Inflammatory macrophage (primary cell): ENCODE data around the gene TMEM86A.

Experiments used
- DNase-seq, 2 donors: peaks; one replicate each; pipeline ENCODE4 v3.0.0-alpha.2; 2020 to 2022

Gene TMEM86A

DNA sequence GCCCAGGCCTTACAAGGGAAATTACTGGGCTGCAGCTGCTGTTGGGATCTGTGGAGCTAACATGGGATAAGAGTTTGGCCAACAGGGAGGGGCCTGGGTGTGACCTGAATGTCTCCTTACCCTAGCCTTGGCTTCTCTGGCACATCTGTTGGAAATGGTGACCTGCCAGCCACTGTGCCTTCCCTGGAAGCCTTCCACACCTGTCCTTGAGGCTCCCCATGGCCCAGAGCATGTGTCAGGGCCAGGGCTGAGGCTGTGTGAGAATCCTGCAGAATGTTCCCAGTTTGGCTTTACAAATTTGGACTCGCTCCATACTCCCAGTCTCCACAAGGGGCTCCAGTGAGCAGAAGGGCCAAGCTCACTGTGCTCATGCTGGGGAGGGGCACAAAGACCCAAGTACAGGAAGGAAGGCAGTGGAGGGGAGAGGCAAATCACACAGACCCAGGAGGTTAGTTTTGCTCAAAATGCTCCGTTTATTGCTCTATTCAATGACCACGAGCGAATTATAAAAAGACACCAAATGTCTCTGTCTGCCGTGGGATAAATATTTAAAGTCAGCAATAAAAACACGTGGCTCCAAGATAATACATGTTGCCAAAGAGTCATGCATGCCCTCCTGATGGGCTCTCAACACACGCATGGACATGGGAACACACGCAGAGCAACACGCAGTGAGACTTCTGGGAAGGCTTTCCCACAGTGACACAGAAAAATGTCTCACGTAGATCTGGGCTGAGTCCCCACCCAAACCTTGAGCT is 29.1 kb downstream of the TMEM86A start:
- peak in 1 of 2 donors; percentile 21 for DNase-seq

DNA sequence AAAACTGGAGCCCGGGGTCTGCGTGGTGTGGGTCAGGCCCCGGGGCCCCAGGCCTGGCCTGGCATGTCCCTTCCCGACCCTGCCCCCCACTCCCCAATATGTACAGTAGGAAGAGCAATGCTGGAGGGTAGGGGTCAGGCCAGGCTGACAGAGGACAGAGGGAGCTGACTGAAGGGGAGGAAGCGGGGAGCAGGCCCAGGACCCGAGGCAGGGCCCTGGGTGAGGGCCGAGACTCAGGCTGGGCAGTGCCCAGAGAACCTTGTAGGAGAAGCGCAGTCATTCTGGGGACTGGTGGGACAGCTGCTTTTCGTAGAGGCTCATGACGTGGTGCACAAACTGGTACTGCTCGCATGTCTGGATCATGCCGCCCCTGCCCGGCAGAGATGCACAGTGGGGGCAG is 30.1 kb downstream of the TMEM86A start:
- no peak for DNase-seq

DNA sequence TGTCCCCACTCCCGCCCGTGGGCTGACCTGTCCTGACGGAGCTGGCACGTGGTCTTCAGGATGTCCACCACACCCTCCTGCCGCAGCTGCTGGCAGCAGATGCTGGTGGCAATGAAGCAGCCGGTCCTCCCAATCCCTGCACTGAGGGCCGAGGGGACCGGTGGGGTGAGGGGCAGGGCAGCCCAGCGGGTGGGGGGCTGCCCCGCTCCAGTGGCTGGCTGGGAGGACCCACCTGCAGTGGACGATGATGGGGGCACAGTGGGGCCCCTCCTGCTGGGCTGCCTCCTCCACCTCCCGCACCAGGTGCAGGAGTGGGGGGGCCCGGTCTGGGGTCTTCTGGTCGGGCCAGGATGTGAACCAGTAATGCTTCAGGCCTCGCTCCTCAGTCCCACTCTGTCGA is 30.8 kb downstream of the TMEM86A start:
- DNase-seq = no peak

DNA sequence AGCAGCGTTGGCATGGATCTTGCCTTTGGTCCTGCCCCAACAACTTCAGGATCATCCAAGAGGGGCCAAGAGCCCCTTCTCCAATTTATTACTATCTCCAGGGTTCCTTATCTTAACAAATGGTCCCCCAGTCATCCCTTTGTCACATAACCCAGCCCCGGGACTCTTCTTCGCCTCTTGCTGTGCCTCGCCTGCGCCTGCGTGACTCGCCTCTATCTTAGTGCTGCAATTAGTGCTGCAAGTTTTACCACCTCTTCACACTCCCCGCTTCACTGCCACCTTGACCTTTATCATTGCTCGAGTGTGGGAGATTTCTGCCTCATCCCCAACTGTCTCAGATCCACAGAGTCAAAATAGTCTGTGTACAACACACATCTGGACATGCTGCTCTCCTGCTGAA is 31.4 kb downstream of the TMEM86A start:
- DNase-seq = no peak

DNA sequence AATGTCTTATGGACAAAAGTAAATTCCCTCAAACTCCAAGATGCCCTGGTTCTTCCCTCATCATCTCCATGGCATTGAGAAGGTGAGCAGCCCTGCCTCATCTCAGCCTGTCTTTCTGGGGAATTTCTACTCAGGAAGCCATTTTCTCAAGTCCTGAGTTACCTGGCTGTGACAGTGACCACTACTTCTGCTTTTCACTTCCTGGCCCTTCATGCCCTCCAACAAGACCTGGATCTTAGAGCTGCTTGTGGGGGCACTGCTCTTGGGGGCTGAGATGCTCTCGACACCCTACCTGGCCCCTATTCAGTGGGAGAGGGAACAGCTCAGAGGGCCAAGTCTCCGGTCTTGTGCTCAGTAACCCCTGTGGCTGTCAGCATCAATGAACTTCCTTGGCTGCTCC is 32.9 kb downstream of the TMEM86A start:
- DNase-seq = no peak

DNA sequence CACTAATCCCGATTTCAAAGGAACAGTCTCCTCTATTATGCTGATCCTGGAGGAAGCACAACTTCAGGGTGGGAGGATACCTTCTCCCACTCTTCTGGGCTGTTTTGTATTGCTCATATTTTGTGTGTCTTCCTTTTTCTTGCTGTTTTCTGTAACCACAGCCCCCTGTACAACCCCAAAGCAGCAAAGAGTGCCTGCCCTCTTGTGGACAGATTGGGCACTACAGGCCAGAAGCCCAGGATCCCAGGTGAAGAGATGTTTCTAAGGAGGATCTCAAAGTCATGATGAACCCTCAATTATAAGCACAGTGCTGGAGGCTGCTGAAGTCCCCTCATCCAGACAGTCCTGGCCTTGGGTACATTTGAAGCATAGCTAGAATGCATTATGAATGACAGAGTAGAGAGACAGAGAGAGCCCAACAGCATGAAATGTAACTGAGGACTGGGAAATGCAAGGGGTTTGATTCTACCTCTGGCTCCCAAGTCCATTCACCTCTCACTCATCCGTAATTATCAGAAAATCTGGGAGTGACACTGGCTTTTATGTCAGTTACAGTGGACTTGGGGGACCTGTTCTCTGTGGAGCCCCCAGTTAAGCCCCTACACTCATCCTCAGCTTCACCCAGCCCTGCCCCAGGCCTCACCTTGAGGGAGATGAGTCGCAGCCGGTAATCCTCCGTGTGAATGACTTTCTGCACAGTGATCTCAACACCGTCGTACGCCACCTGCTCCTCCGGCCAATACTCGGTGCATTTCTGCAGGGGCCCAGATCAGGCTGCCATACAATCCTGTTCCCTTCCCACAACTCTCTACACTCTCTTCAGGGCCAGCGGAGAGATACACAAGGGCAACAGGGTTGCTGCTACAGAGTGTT is 33.6 kb downstream of the TMEM86A start:
- DNase-seq = peak; percentile 45 to 50

DNA sequence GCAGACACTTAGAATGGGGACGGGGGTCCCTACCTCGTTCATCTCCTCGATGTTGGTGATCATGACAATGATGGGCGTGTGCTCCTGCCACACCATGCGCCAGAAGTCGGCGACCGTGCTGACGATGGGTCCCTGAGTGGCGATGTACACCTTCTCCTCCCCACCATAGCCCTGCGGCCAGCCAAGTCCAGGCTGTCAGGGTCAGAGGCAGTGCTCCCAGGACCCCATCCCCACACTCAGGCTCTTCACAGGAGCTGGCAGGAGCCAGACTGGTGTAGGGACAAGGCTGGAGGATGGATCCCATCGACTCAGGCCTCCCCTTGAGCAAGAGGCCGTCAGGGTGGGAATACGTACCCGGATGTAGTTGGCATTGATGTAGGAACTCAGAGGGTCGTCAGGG is 34.6 kb downstream of the TMEM86A start:
- no peak for DNase-seq

DNA sequence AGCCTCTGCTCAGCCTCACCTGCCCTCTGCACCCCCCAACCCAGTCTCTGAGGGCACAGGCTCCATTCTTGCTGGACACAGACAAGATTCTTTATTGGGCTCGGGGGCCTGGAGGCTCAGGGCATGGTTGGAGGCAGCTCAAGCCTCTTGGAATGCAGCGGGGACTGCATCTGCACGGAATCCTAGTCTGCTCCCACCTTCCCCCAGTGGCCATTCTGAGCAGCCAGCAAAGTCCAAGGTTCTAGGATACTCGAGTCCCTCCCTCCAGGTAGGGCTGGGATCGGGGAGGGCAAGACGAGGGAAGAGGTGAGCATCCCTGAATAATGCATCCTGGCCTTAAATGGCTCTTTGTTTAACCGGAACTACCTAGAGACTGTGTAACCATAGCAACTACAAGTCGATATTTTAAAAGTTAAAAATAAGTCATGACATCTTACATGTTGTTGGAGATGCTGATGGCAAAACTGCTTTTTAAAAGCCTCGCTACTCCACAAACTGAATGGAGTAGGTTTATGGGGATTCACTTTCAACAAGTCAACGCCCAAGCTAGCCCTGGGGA is 38.1 kb downstream of the TMEM86A start:
- DNase-seq = no peak

DNA sequence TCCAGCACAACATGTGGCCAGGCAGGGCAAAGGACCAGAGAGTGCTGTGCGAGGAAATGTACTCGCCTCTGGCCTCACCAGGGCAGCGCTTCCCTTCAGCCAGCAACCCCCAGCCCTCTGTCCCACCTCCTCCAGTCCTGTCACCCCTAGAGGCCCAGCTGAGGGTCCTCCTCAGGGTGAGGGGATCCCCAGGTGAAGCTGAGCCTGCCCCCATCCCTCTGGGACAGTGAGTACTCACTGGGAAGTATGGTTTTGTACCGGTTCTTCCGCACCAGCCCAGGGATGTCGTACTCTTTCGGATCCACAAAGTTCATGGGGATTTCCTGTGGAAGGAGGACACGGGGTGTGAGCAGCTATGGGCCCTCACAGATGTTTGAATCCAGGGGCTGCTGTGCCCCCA is 39.1 kb downstream of the TMEM86A start:
- DNase-seq = no peak

DNA sequence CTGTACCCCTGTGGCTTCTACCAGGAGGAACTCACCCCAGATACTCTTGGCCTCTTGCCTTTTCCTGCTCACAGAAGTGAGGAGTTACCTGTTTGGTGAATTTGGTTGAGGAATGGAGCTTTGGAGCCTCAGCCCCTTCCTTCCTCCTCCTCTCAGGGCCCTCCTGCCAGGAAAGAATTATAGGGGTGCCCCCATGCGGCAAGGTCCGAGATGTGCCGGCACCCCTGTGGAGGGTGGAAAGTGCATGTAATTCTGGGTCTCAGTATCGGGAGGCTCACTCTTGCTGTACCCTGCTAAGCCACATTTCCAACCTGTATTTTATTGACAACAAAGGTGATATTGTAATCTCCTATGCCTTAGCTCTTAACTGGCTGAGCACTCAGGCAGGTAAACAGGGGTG is 41.1 kb downstream of the TMEM86A start:
- DNase-seq = no peak

DNA sequence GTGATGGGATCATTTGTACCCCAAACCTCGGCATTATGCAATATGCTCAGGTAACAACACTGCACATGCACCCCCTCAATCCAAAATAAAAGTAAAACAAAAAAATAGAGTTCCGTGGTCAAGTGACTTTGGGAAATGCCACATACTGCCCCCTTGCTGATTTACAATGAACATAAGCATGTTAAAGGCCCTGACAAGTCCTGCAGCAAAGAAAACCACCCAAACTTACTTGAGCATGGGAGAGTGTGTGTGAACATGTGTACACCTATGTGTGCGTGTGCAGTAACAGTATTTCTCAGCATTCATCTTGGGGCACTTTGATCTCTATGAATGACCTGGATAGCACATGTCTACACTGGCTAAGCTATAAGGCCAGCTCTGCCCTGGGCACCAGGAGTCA is 43.2 kb downstream of the TMEM86A start:
- DNase-seq = no peak

DNA sequence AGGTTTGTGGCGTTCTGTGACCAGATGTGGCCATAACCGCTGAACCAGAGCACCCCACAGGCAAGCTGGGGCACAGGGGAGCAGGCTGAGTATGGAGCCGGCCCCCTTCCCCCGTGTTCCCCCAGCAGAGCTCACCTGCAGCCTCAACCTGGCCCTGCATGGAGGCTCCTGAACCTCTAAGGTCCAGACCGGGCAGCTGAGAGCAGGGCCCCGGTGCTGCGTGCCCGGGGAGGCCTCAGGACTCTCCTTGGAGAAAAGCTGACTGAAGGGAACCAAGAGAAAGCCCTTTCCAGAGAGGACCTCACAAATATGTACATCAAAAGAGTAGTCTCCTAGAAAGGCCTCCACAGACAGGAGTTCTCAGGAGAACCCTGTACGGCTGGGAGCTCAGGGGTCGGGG is 44.8 kb downstream of the TMEM86A start:
- no peak for DNase-seq

DNA sequence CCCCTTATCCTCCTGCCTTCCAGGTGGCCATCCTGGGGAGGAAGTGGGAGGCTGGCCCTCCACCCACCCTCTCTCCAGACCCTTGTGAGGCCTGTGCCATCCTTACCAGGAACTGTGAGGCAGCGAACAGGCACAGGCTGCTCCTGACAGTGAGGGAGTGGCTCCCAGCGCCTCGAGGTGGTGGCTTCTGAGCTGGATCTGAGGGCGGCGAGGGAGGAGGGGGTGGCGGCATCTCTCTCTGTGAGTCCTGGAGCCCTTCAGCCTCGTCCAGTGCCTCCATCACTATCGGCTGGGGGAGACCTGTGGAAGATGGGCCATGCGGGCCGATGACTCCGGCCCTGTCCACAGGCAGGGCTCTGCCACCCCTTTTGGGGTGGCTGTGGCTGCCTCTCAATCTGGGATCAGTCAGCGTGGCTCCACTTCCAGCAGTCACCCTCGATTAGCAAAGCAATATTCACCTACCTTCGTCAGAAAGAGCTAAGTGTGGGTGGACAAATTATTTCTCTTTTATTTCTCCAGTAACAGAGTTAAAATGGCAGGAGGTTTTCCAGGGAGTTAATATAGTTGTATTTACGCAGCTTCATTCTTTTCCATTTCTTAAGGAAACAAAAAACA is 45.4 kb downstream of the TMEM86A start:
- no peak for DNase-seq

DNA sequence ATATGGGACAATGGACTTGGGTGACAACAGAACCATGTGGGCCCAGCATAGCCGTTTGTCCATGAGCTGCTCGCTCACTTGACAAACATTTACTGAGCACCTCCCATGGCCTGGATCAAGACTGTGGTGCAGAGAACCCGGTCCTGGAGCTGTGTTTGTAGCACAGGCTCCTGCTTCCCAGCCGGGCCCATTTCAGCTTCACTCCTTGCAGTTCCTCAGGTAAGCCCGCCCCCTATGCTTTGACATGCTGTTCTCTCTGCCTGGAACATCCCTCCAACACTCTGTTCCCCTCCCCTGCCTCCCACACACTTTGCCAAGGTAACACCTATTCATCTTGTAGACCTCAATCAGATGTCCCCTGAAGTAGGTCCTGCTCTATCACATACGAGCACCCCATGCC is 46.7 kb downstream of the TMEM86A start:
- no peak for DNase-seq

DNA sequence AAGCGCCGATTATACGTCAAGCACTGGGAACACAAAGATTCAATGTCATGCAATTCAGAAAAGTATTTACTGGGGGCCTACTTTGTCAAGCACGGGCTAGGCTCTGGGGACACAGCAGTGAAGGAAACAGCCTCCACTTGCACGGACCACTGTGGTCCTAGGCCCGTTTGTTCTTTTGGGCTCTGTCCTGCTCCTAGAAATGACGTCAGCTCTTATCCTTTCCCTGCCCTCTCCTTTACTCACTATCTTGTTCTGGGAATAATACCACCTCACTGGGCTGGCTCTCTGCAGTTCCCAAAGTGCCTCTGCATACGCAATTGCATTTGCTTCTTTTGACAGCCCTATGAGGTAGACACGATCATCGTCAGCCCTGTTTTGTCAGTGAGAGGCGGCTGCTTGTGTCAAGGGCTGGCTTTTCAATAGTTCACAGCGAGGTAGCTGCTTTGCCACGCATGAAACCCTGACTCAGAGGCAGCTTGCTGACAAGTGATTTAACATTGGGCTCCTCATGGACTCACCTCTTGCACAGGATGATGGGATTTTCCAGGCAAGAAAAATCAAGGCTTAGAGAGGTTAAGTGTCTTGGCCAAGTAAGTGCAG is 50.3 kb downstream of the TMEM86A start:
- no peak for DNase-seq

DNA sequence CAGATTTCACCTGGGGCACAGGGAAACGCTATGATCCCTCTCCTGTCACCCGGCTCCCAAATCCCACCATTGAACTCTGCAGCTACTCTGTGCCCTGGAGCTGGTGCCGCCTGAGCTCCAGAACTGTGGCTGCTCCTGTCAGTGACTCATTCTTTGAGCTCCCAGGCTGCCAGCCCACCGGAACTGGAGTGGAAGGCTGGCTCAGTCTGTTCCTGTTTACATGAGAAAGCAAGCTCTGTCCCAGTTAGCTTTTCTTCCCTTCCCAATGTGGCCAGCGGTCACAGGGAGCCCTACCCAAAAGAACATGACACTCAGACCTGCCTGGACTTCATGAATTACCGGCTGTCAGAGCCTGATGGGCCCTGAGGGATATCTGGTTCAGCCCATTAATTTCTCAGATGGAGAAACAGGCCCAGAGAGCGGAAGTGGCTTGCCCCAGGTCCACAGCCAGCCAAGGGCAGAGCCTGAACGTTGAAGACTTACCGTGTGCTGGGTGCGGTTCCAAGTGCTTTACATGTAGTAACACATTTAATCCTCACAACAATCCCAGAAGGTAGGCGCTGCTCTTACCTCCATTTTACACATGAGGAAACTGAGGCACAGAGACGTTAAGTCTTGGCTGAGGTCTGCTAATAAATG is 51.2 kb downstream of the TMEM86A start:
- DNase-seq = peak; percentile 31 to 40

DNA sequence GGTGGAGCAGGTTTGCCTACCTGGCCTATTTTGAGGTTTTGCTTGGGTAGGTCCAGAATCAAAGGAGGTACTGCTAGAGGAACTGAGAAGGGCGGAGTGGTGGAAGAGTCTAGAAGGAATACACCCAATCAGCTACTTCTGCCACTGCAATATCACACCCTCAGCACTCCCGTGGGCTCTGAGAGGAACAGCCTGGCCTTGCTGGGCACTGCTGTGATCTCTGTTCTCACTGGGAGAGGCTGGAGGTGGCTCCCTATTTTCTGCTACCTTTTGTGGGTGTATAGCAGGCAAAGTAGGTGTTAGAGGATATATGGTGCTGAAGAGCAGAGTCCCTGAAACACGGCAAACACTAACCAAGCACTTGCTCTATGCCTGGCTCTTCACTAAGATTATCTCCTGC is 52.4 kb downstream of the TMEM86A start:
- DNase-seq = no peak

DNA sequence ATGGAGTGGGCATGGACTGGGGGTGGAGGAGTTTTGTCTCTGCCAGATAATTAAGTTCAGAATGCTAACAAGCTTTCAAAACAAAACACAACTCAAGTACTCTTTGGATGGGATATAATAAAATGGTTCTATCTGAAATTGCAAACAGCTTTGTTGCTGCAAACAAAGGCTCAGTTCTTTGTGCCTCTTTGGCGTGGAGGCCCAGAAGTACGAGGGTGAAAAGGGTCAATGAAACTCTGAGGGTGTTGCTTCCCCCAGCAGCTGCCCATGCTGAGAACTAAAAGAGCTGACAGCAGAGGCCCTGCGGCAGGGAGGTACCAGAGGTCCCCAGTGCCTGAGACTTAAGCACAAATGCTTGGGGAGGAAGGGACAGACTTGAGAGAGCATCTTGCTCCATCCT is 53.9 kb downstream of the TMEM86A start:
- no peak for DNase-seq

DNA sequence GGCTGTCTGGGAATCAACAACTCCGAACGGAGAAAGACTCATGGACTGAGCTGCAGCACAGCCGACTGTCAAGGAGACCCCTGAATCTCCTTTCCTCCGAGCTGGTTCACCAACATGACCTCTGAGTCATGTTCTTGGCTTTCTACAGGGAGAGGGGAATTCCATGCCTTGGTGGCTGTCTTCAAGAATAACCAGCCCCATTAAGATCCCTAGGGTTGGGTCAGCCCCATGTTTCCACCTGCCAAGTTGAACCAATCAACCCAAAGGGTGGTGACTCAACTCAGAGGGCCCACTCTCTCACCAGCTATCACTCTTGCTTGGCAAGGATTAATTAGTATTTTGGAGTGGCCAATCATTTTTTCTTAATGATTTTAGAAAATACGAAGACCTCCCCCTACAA is 55.7 kb downstream of the TMEM86A start:
- no peak for DNase-seq
